HS-27A (cell line): Measurements from ENCODE around the gene SERPINB1.
A peak's percentile ranks its signal among the peaks of the same experiment; 100 is the strongest.
"Not testable (repeated sequence)": the region's sequence is repeated elsewhere in the genome, so short reads cannot be mapped to it uniquely, and the experiment has no call there.

ENCODE experiments used
- DNase-seq: peaks from one replicate; pipeline ENCODE4 v3.0.0-alpha.2; 2012; ENCODE audit warnings: low read depth, missing footprints

The SERPINB1 gene

GRCh38 chr6:2865694-2866151 is 24.1 kb upstream of the SERPINB1 start:
- DNase-seq = no peak

- DNase-seq = no peak
Measured at GRCh38 chr6:2865270-2865669, 23.6 kb upstream of the SERPINB1 start.

- no peak for DNase-seq
Measured at GRCh38 chr6:2863901-2864300, 22.2 kb upstream of the SERPINB1 start.

- DNase-seq = no peak
Measured at GRCh38 chr6:2862712-2863181, 21.1 kb upstream of the SERPINB1 start.

GRCh38 chr6:2861822-2862164 is 20.1 kb upstream of the SERPINB1 start:
- no peak for DNase-seq

GRCh38 chr6:2861060-2861821 is 19.6 kb upstream of the SERPINB1 start:
- DNase-seq = no peak

GRCh38 chr6:2860706-2861059 is 19.0 kb upstream of the SERPINB1 start:
- not testable (repeated sequence) for DNase-seq

- DNase-seq = not testable (repeated sequence)
Measured at GRCh38 chr6:2859798-2860705, 18.4 kb upstream of the SERPINB1 start.

- no peak for DNase-seq
Measured at GRCh38 chr6:2859185-2859700, 17.6 kb upstream of the SERPINB1 start.

GRCh38 chr6:2857580-2858337 is 16.1 kb upstream of the SERPINB1 start:
- DNase-seq = no peak

- no peak for DNase-seq
Measured at GRCh38 chr6:2857185-2857579, 15.5 kb upstream of the SERPINB1 start.

- DNase-seq = no peak
Measured at GRCh38 chr6:2855061-2855519, 13.4 kb upstream of the SERPINB1 start.

GRCh38 chr6:2854396-2854982 is 12.8 kb upstream of the SERPINB1 start:
- no peak for DNase-seq

GRCh38 chr6:2853769-2854395 is 12.2 kb upstream of the SERPINB1 start:
- DNase-seq = peak; percentile 41

GRCh38 chr6:2853378-2853768 is 11.7 kb upstream of the SERPINB1 start:
- DNase-seq = not testable (repeated sequence)

- DNase-seq = no peak
Measured at GRCh38 chr6:2852921-2853322, 11.3 kb upstream of the SERPINB1 start.

- no peak for DNase-seq
Measured at GRCh38 chr6:2852514-2852855, 10.8 kb upstream of the SERPINB1 start.

- no peak for DNase-seq
Measured at GRCh38 chr6:2851727-2852513, 10.3 kb upstream of the SERPINB1 start.

- DNase-seq = peak; percentile 43
Measured at GRCh38 chr6:2850538-2851113, 9.0 kb upstream of the SERPINB1 start.

- DNase-seq = no peak
Measured at GRCh38 chr6:2848851-2849250, 7.2 kb upstream of the SERPINB1 start.
